Adipose tissue (tissue), 3 donors: ENCODE results near the gene GLRX. TPM values are rescaled to one million over a fixed set of nuclear protein-coding genes. Genes with fewer than 3 reads are reported as not detected.

ENCODE experiments used
- H3K27ac ChIP-seq: one replicate; pipeline ENCODE4 v1.5.1; 2013; ENCODE audit warnings: low read depth, low read length
- WGBS, 3 donors: extraction: QIAGEN DNeasy Blood & Tissue Kit; methylation state at CpG; one replicate each; pipeline ENCODE4 v1.1.7; 2013; 5-methylcytosine and 5-hydroxymethylcytosine counted together
- polyA plus RNA-seq, 3 donors: library from polyadenylated mRNA; stranded (reverse); fragments of 200-250 nt; gene quantifications; one replicate each; pipeline ENCODE4 v1.2.3, GENCODE V29; 2013
- donor health status: healthy with polysubstance abuse.
- donor health status: Bipolar disorder and iron deficiency.
- donor health status: healthy.

The GLRX gene
- polyA plus RNA-seq, 3 donors = 28.6 to 212 (median 201) TPM

GRCh38 chr5:95770830-95771708 is 51.5 kb downstream of the GLRX start:
- no peak overlapping the region for H3K27ac ChIP-seq
- WGBS, 3 donors = 22 to 72% (median 58%) methylated on average over 8 of the region's 8 CpGs

- 83 to 95% (median 94%) methylated on average over 9 of the region's 9 CpGs for WGBS, 3 donors
- H3K27ac ChIP-seq = no peak overlapping the region
These were observed 53.8 kb downstream of the GLRX start for GRCh38 chr5:95768731-95769130.

DNA sequence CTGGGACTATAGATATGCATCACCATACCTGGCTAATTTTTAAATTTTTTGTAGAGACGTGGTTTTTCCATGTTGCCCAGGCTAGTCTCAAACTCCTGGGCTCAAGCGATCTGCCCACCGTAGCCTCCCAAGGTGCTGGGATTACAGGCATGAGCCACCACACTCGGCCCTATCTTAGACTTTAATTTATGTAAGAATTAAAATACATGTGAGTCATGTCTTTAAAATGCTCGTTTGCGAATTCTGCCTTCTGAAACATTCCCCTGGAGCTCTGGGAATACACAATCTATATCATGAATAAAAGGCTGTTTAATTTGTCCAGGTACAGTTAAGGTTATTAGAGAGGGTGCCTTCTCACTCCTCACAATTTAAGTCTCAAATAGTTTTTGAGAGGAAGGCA is 58.6 kb downstream of the GLRX start:
- 87 to 94% (median 93%) methylated on average over 6 of the region's 6 CpGs for WGBS, 3 donors
- no peak overlapping the region for H3K27ac ChIP-seq

Other genes starting within 250 kb of the GLRX start
- 1 to 10 TPM in 1 of 3 donors, under 1 TPM in 1, not detected in 1; 0.25 to 5.5 TPM for gene GPR150, start 202.6 kb downstream of the GLRX start, polyA plus RNA-seq
- 1 to 10 TPM; 1.0 to 4.4 (median 2.1) TPM for gene RFESD, start 175.9 kb downstream of the GLRX start, polyA plus RNA-seq
- gene SPATA9, start 139.7 kb downstream of the GLRX start, polyA plus RNA-seq = 1 to 10 TPM in 1 of 3 donors, under 1 TPM in 2; 0.59 to 7.0 (median 0.67) TPM
- gene RHOBTB3, start 91.4 kb downstream of the GLRX start, polyA plus RNA-seq = 10 to 100 TPM; 75.1 to 81.4 (median 77.9) TPM
- gene ELL2, start 139.1 kb upstream of the GLRX start, polyA plus RNA-seq = 10 to 100 TPM; 33.7 to 66.6 (median 42.6) TPM